ENCODE results near the gene PRKAR1B.

DNA sequence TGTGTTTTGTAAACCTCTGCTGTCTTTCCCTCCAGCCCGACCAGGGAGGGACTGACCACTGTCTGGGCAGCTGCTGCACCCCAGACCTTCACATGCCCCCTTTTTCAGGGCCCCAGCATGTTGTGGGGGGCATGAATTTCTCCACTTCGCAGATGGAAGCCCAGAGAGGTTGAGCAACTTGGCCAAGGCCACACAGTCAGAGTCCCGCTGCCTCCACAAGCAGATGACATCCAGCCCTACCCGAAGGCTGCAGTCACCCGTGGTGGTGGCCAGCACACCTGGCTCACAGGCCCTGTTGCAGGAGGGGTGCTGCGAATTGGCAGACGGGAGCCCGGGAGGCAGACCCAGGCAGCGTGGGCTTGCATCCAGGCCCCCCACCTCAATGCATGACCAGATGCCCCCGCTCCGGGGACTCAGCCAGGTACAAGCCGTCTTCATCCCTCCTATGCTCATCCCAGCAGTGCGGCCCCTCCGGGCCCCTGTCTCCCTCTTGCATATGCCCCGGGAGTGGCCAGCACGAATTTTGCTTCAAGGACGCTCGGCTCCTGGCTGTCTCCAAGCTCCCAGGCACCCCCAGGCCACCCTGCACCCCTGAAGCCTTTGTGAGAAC, 171.4 kb downstream of the PRKAR1B start:
- TF ChIP-seq EP300 (IDR thresholded peaks at IDR 0.05) (no peak), CTCF (IDR thresholded peaks at IDR 0.05) (no peak), POLR2A (IDR thresholded peaks at IDR 0.05) (no peak), POLR2AphosphoS5 (IDR thresholded peaks at IDR 0.05) (no peak)

All from sigmoid colon (tissue), 4 donors.